DMS 273 treated with DMSO at 0.1 percent for 48 hours (cell line): ENCODE results near the gene SSTR5.

Experiments
- DNase-seq: peaks from one replicate; lab custom pipeline; 2025; lab: John Stamatoyannopoulos, UW

SSTR5 gene

GRCh38 chr16:1054660-1055556 is 17.6 kb upstream of the SSTR5 start:
- no peak for DNase-seq

GRCh38 chr16:1055557-1055924 is 17.0 kb upstream of the SSTR5 start:
- no peak for DNase-seq

- DNase-seq = no peak
Measured at GRCh38 chr16:1056196-1056595, 16.4 kb upstream of the SSTR5 start.

GRCh38 chr16:1057252-1057932 is 15.2 kb upstream of the SSTR5 start:
- no peak for DNase-seq

- DNase-seq = no peak
Measured at GRCh38 chr16:1058216-1058615, 14.3 kb upstream of the SSTR5 start.

GRCh38 chr16:1059310-1059709 is 13.2 kb upstream of the SSTR5 start:
- DNase-seq = no peak

- no peak for DNase-seq
Measured at GRCh38 chr16:1060416-1061340, 11.9 kb upstream of the SSTR5 start.

- DNase-seq = no peak
Measured at GRCh38 chr16:1061769-1062505, 10.6 kb upstream of the SSTR5 start.

GRCh38 chr16:1062895-1063294 is 9.7 kb upstream of the SSTR5 start:
- no peak for DNase-seq

GRCh38 chr16:1063728-1064127 is 8.8 kb upstream of the SSTR5 start:
- DNase-seq = no peak

GRCh38 chr16:1065469-1066128 is 6.9 kb upstream of the SSTR5 start:
- no peak for DNase-seq

- DNase-seq = no peak
Measured at GRCh38 chr16:1066584-1067172, 5.9 kb upstream of the SSTR5 start.

- DNase-seq = no peak
Measured at GRCh38 chr16:1067629-1068028, 4.9 kb upstream of the SSTR5 start.

GRCh38 chr16:1068451-1068850 is 4.1 kb upstream of the SSTR5 start:
- DNase-seq = peak; percentile 78

GRCh38 chr16:1069154-1069553 is 3.4 kb upstream of the SSTR5 start:
- no peak for DNase-seq

GRCh38 chr16:1070084-1070863 is 2.3 kb upstream of the SSTR5 start:
- no peak for DNase-seq

GRCh38 chr16:1070864-1071408 is 1.6 kb upstream of the SSTR5 start:
- DNase-seq = no peak

- DNase-seq = no peak
Measured at GRCh38 chr16:1071561-1072225, 854 bp upstream of the SSTR5 start.

GRCh38 chr16:1073262-1073558 is 663 bp downstream of the SSTR5 start:
- no peak for DNase-seq
